Neural cell (in vitro differentiated cells): ENCODE measurements around the gene NDUFAF2. TPM values are rescaled to one million over a fixed set of nuclear protein-coding genes. Genes with fewer than 3 reads are reported as not detected.

Experiments
- H2AFZ ChIP-seq: fragments of 200-600, 300-800 bp; sonication (generic), shearing (Covaris generic); 2 replicates; pipeline ENCODE4 v1.6.0; 2014; ENCODE audit warnings: low read depth, mild to moderate bottlenecking, antibody characterized with exemption, low read length, moderate library complexity
- H3F3A ChIP-seq: fragments of 200-600 bp; shearing (Covaris generic); 2 replicates; pipeline ENCODE4 v1.6.1; 2016; ENCODE audit warnings: mild to moderate bottlenecking, moderate library complexity, mixed read lengths, antibody characterized with exemption, low read length; ENCODE audit not compliant: insufficient read depth, poor library complexity, severe bottlenecking
- H3K27ac ChIP-seq: fragments of 200-600, 300-800 bp; sonication (generic), shearing (Covaris generic); 2 replicates; pipeline ENCODE4 v1.5.1; 2014; ENCODE audit warnings: mild to moderate bottlenecking, low read length, moderate library complexity
- H3K27me3 ChIP-seq: fragments of 300-800, 200-600 bp; sonication (generic), shearing (Covaris generic); 2 replicates; pipeline ENCODE4 v1.6.0; 2014; ENCODE audit warnings: mild to moderate bottlenecking, low read depth, low read length, moderate library complexity; ENCODE audit not compliant: insufficient read depth
- H3K36me3 ChIP-seq: fragments of 300-800, 200-600 bp; sonication (generic), shearing (Covaris generic); 2 replicates; pipeline ENCODE4 v1.5.1; 2014; ENCODE audit warnings: mild to moderate bottlenecking, antibody characterized with exemption, low read length, moderate library complexity; ENCODE audit not compliant: insufficient read depth
- H3K4me2 ChIP-seq: fragments of 300-800, 200-600 bp; sonication (generic), shearing (Covaris generic); 2 replicates; pipeline ENCODE4 v1.6.0; 2014; ENCODE audit warnings: mild to moderate bottlenecking, low read length
- H3K4me3 ChIP-seq: fragments of 300-800, 200-600 bp; sonication (generic), shearing (Covaris generic); 2 replicates; pipeline ENCODE4 v1.5.1; 2014; ENCODE audit warnings: mild to moderate bottlenecking, low read length, moderate library complexity
- H3K79me2 ChIP-seq: fragments of 200-600 bp; shearing (Covaris generic); replicated peaks from 2 replicates; pipeline ENCODE4 v1.6.0; 2014; ENCODE audit warnings: mild to moderate bottlenecking, low read length, moderate library complexity; ENCODE audit not compliant: insufficient read depth
- H3K9ac ChIP-seq: fragments of 300-800, 200-600 bp; sonication (generic), shearing (Covaris generic); 2 replicates; pipeline ENCODE4 v1.6.1; 2016; ENCODE audit warnings: mild to moderate bottlenecking, low read length, mixed read lengths
- H3K9me2 ChIP-seq: fragments of 200-600 bp; shearing (Covaris generic); 2 replicates; pipeline ENCODE4 v1.6.1; 2016; ENCODE audit warnings: mild to moderate bottlenecking, low read length, mixed read lengths; ENCODE audit not compliant: insufficient read depth
- H3K9me3 ChIP-seq: fragments of 200-600, 300-800 bp; sonication (generic), shearing (Covaris generic); 2 replicates; pipeline ENCODE4 v1.6.1; 2016; ENCODE audit warnings: mild to moderate bottlenecking, mixed run types, low read length, moderate library complexity, mixed read lengths
- H4K20me1 ChIP-seq: fragments of 200-600 bp; shearing (Covaris generic); 2 replicates; pipeline ENCODE4 v1.6.1; 2016; ENCODE audit warnings: mild to moderate bottlenecking, mixed run types; ENCODE audit not compliant: insufficient read depth
- EP300 ChIP-seq: fragments of 450-650 bp; conservative IDR thresholded peaks from 2 replicates; pipeline ENCODE4 v1.6.1; 2014; ENCODE audit warnings: antibody characterized with exemption, mild to moderate bottlenecking, moderate library complexity; ENCODE audit not compliant: poor library complexity, severe bottlenecking
- EZH2 ChIP-seq: fragments of 200-600, 300-800 bp; shearing (Covaris generic), sonication (generic); IDR thresholded peaks from 2 replicates; pipeline ENCODE4 v1.6.1; 2014; ENCODE audit warnings: antibody characterized with exemption, low read length, borderline replicate concordance, mild to moderate bottlenecking; ENCODE audit not compliant: insufficient read depth, poor library complexity, severe bottlenecking
- MXI1 ChIP-seq: fragments of 450-650 bp; conservative IDR thresholded peaks from 2 replicates; pipeline ENCODE4 v1.6.1; 2014; ENCODE audit warnings: antibody characterized with exemption, mild to moderate bottlenecking; ENCODE audit not compliant: poor library complexity, severe bottlenecking
- POLR2AphosphoS5 ChIP-seq: IDR thresholded peaks from 2 replicates; pipeline ENCODE4 v1.6.1; 2012
- RAD21 ChIP-seq: fragments of 450-650 bp; conservative IDR thresholded peaks from 2 replicates; pipeline ENCODE4 v1.6.1; 2014; ENCODE audit warnings: antibody characterized with exemption, mild to moderate bottlenecking, moderate library complexity
- SMC3 ChIP-seq: fragments of 450-650 bp; conservative IDR thresholded peaks from 2 replicates; pipeline ENCODE4 v1.6.1; 2014; ENCODE audit warnings: antibody characterized with exemption, mild to moderate bottlenecking, moderate library complexity; ENCODE audit not compliant: poor library complexity
- TAF1 ChIP-seq: IDR thresholded peaks from 2 replicates; pipeline ENCODE4 v1.6.1; 2012; ENCODE audit warnings: low read depth
- polyA plus RNA-seq: library from polyadenylated mRNA; depleted of rRNA; stranded (reverse); fragments of >200 nt; gene quantifications from 2 replicates; pipeline ENCODE4 v1.2.3, GENCODE V29; 2014
- TF ChIP-seq, protein P1 (sequence below): fragments of 450-650 bp; IDR thresholded peaks from 2 replicates; pipeline ENCODE4 v1.5.1; 2014; ENCODE audit warnings: antibody characterized with exemption, mild to moderate bottlenecking, moderate library complexity; ENCODE audit not compliant: poor library complexity, severe bottlenecking
- TF ChIP-seq, protein P2 (sequence below): IDR thresholded peaks from 2 replicates; pipeline ENCODE4 v1.6.1; 2012; ENCODE audit warnings: borderline replicate concordance

NDUFAF2 gene
- polyA plus RNA-seq, 1 donor from 2014 or later: 53.6 TPM

DNA sequence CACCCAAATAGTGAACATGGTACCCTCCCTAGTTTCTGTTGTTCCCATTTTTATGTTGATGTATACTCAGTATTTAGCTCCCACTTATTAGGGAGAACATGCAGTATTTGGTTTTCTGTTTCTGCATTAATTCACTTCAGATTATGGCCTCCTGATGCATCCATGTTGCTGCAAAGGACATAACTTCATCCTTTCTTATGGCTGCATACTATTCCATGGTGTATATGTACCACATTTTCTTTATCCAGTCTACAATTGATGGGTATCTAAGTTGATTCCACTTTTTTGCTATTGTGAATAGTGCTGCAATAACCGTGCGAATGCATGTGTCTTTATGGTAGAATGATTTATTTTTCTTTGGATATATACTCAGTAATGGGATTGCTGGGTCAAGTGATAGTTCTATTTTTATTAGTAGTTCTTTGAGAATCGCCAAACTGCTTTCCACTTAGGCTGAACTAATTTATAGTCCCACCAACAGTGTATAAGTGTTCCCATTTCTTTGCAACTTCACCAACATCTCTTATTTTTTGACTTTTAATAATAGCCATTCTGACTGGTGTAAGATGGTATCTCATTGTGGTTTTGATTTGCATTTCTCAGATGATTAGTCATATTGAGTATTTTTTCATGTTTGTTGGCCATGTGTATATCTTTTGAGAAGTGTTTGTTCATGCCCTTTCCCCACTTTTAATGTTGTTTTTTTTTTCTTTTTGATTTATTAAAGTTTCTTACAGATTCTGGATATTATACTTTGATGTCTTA is 137.7 kb downstream of the NDUFAF2 start:
- TF ChIP-seq EP300 (no peak), TAF1 (no peak), RAD21 (no peak), MXI1 (no peak), EZH2 (no peak), POLR2AphosphoS5 (no peak)
- TF ChIP-seq, protein P1, sequence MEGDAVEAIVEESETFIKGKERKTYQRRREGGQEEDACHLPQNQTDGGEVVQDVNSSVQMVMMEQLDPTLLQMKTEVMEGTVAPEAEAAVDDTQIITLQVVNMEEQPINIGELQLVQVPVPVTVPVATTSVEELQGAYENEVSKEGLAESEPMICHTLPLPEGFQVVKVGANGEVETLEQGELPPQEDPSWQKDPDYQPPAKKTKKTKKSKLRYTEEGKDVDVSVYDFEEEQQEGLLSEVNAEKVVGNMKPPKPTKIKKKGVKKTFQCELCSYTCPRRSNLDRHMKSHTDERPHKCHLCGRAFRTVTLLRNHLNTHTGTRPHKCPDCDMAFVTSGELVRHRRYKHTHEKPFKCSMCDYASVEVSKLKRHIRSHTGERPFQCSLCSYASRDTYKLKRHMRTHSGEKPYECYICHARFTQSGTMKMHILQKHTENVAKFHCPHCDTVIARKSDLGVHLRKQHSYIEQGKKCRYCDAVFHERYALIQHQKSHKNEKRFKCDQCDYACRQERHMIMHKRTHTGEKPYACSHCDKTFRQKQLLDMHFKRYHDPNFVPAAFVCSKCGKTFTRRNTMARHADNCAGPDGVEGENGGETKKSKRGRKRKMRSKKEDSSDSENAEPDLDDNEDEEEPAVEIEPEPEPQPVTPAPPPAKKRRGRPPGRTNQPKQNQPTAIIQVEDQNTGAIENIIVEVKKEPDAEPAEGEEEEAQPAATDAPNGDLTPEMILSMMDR: no peak
- TF ChIP-seq, protein P2, sequence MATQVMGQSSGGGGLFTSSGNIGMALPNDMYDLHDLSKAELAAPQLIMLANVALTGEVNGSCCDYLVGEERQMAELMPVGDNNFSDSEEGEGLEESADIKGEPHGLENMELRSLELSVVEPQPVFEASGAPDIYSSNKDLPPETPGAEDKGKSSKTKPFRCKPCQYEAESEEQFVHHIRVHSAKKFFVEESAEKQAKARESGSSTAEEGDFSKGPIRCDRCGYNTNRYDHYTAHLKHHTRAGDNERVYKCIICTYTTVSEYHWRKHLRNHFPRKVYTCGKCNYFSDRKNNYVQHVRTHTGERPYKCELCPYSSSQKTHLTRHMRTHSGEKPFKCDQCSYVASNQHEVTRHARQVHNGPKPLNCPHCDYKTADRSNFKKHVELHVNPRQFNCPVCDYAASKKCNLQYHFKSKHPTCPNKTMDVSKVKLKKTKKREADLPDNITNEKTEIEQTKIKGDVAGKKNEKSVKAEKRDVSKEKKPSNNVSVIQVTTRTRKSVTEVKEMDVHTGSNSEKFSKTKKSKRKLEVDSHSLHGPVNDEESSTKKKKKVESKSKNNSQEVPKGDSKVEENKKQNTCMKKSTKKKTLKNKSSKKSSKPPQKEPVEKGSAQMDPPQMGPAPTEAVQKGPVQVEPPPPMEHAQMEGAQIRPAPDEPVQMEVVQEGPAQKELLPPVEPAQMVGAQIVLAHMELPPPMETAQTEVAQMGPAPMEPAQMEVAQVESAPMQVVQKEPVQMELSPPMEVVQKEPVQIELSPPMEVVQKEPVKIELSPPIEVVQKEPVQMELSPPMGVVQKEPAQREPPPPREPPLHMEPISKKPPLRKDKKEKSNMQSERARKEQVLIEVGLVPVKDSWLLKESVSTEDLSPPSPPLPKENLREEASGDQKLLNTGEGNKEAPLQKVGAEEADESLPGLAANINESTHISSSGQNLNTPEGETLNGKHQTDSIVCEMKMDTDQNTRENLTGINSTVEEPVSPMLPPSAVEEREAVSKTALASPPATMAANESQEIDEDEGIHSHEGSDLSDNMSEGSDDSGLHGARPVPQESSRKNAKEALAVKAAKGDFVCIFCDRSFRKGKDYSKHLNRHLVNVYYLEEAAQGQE: no peak
- Histone ChIP-seq H3K9ac (no peak overlapping the region), H3K27me3 (no peaks in the 10 kb centered on the region), H3K9me3 (no peaks in the 10 kb centered on the region), H4K20me1 (no peaks in the 10 kb centered on the region), H3K9me2 (no peaks in the 10 kb centered on the region), H3K79me2 (no peaks in the 10 kb centered on the region), H3F3A (no peaks in the 10 kb centered on the region), H3K36me3 (no peaks in the 10 kb centered on the region), H3K27ac (no peak overlapping the region), H3K4me3 (no peak overlapping the region), H3K4me2 (no peak overlapping the region), H2AFZ (no peak overlapping the region)

DNA sequence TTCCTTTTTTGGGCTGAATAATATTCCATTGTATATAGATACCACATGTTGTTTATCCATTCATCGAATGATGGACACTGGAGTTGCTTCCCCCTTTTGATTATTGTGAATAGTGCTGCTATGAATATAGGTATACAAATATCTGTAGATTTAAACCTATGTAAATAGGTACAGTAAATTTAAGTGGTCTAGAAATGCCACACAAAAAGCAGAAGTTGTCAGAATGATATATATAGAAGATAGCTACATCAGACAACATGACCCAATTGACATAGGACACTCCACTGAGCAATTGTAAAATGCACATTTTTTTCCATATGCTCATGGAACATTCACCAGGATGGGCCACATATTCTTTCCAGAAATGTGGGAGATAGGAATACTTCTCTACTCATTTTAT is 139.7 kb downstream of the NDUFAF2 start:
- Histone ChIP-seq H4K20me1 (no peaks in the 10 kb centered on the region), H3K4me2 (no peak overlapping the region), H3K79me2 (no peaks in the 10 kb centered on the region), H3F3A (no peaks in the 10 kb centered on the region), H2AFZ (no peak overlapping the region), H3K9me2 (no peaks in the 10 kb centered on the region), H3K4me3 (no peak overlapping the region), H3K36me3 (no peaks in the 10 kb centered on the region), H3K27me3 (no peaks in the 10 kb centered on the region), H3K9ac (no peak overlapping the region), H3K27ac (no peak overlapping the region), H3K9me3 (no peaks in the 10 kb centered on the region)
- TF ChIP-seq, protein P2: no peak
- TF ChIP-seq RAD21 (no peak), EZH2 (no peak), MXI1 (no peak), EP300 (no peak), SMC3 (no peak), POLR2AphosphoS5 (no peak)
- TF ChIP-seq, protein P1: no peak
